Neuron (in vitro differentiated cells): Measurements from ENCODE around the gene CXorf66.
"Not testable (repeated sequence)": the region's sequence is repeated elsewhere in the genome, so short reads cannot be mapped to it uniquely, and the experiment has no call there.

ENCODE experiments used
- H2AFZ ChIP-seq: one replicate; pipeline ENCODE4 v1.6.1; 2013; ENCODE audit warnings: low read depth, mild to moderate bottlenecking, inconsistent platforms, low read length, moderate library complexity
- H3K27me3 ChIP-seq: one replicate; pipeline ENCODE4 v1.6.1; 2013; ENCODE audit warnings: low read length; ENCODE audit not compliant: insufficient read depth
- H3K36me3 ChIP-seq: one replicate; pipeline ENCODE4 v1.6.1; 2013; ENCODE audit warnings: low read length; ENCODE audit not compliant: insufficient read depth
- H3K4me1 ChIP-seq: one replicate; pipeline ENCODE4 v1.6.1; 2013; ENCODE audit warnings: low read length; ENCODE audit not compliant: insufficient read depth
- H3K4me3 ChIP-seq: 2 replicates; pipeline ENCODE4 v1.5.1; 2013; ENCODE audit warnings: mild to moderate bottlenecking, low read length, moderate library complexity
- H3K9me3 ChIP-seq: one replicate; pipeline ENCODE4 v1.6.1; 2013; ENCODE audit warnings: low read length

CXorf66 gene

GRCh38 chrX:139965421-139965820 is at the start of gene CXorf66:
CXorf66 (minus strand) TSS chrX:139965521; CDS start chrX:139965496, 25 bp downstream.
- H3K27me3 ChIP-seq = no peaks in the 10 kb centered on the region
- no peak within 1 kb of the TSS for H2AFZ ChIP-seq
- H3K36me3 ChIP-seq = no peaks in the 10 kb centered on the region
- H3K9me3 ChIP-seq = no peaks in the 10 kb centered on the region
- no peak within 1 kb of the TSS for H3K4me3 ChIP-seq
- H3K4me1 ChIP-seq = no peaks in the 10 kb centered on the region

- Histone ChIP-seq H2AFZ (no peak overlapping the region), H3K36me3 (no peaks in the 10 kb centered on the region), H3K4me3 (no peak overlapping the region), H3K27me3 (no peaks in the 10 kb centered on the region), H3K9me3 (no peaks in the 10 kb centered on the region), H3K4me1 (no peaks in the 10 kb centered on the region)
Observed at GRCh38 chrX:139982856-139983255, 17.5 kb upstream of the CXorf66 start.

- no peak overlapping the region for H3K4me3 ChIP-seq
- no peaks in the 10 kb centered on the region for H3K4me1 ChIP-seq
- no peaks in the 10 kb centered on the region for H3K27me3 ChIP-seq
- no peak overlapping the region for H2AFZ ChIP-seq
- H3K9me3 ChIP-seq = no peaks in the 10 kb centered on the region
- no peaks in the 10 kb centered on the region for H3K36me3 ChIP-seq
Observed at GRCh38 chrX:139974471-139974870, 9.2 kb upstream of the CXorf66 start.

- H2AFZ ChIP-seq = no peak overlapping the region
- H3K27me3 ChIP-seq = no peaks in the 10 kb centered on the region
- H3K4me1 ChIP-seq = no peaks in the 10 kb centered on the region
- no peaks in the 10 kb centered on the region for H3K36me3 ChIP-seq
- H3K9me3 ChIP-seq = no peaks in the 10 kb centered on the region
- no peak overlapping the region for H3K4me3 ChIP-seq
Observed at GRCh38 chrX:139972629-139973624, 7.6 kb upstream of the CXorf66 start.

- Histone ChIP-seq H3K27me3 (no peaks in the 10 kb centered on the region), H2AFZ (no peak overlapping the region), H3K9me3 (no peaks in the 10 kb centered on the region), H3K36me3 (no peaks in the 10 kb centered on the region), H3K4me1 (no peaks in the 10 kb centered on the region), H3K4me3 (no peak overlapping the region)
Observed at GRCh38 chrX:139972113-139972512, 6.8 kb upstream of the CXorf66 start.

- H3K36me3 ChIP-seq = no peaks in the 10 kb centered on the region
- no peaks in the 10 kb centered on the region for H3K4me1 ChIP-seq
- H2AFZ ChIP-seq = no peak overlapping the region
- no peaks in the 10 kb centered on the region for H3K9me3 ChIP-seq
- no peaks in the 10 kb centered on the region for H3K27me3 ChIP-seq
- no peak overlapping the region for H3K4me3 ChIP-seq
Observed at GRCh38 chrX:139971394-139971749, 6.1 kb upstream of the CXorf66 start.

- H3K36me3 ChIP-seq = no peaks in the 10 kb centered on the region
- no peak overlapping the region for H3K4me3 ChIP-seq
Observed at GRCh38 chrX:139969286-139969685, 4.0 kb upstream of the CXorf66 start.

GRCh38 chrX:139967750-139968149 is 2.4 kb upstream of the CXorf66 start:
- Histone ChIP-seq H3K4me3 (no peak overlapping the region), H3K9me3 (no peaks in the 10 kb centered on the region), H3K4me1 (no peaks in the 10 kb centered on the region), H3K36me3 (no peaks in the 10 kb centered on the region), H3K27me3 (no peaks in the 10 kb centered on the region), H2AFZ (no peak overlapping the region)

More at GRCh38 chrX:139969286-139969685, 4.0 kb upstream of the CXorf66 start:
- H2AFZ ChIP-seq = no peak overlapping the region
- no peaks in the 10 kb centered on the region for H3K9me3 ChIP-seq
- no peaks in the 10 kb centered on the region for H3K4me1 ChIP-seq
- no peaks in the 10 kb centered on the region for H3K27me3 ChIP-seq

GRCh38 chrX:139967300-139967699 is 2.0 kb upstream of the CXorf66 start:
- H3K9me3 ChIP-seq = no peaks in the 10 kb centered on the region
- no peaks in the 10 kb centered on the region for H3K4me1 ChIP-seq
- H2AFZ ChIP-seq = no peak overlapping the region

GRCh38 chrX:139966159-139966558 is 838 bp upstream of the CXorf66 start:
- not testable (repeated sequence) for H3K4me1 ChIP-seq, H3K36me3 ChIP-seq, H3K9me3 ChIP-seq, H2AFZ ChIP-seq, H3K27me3 ChIP-seq, H3K4me3 ChIP-seq

More at GRCh38 chrX:139967300-139967699, 2.0 kb upstream of the CXorf66 start:
- Histone ChIP-seq H3K27me3 (no peaks in the 10 kb centered on the region), H3K4me3 (no peak overlapping the region), H3K36me3 (no peaks in the 10 kb centered on the region)

- not testable (repeated sequence) for H3K4me1 ChIP-seq, H3K9me3 ChIP-seq, H3K36me3 ChIP-seq, H3K4me3 ChIP-seq, H3K27me3 ChIP-seq, H2AFZ ChIP-seq
Observed at GRCh38 chrX:139961091-139961490, 4.2 kb downstream of the CXorf66 start.

GRCh38 chrX:139949703-139950102 is 15.6 kb downstream of the CXorf66 start:
- H2AFZ ChIP-seq = no peak overlapping the region
- no peaks in the 10 kb centered on the region for H3K36me3 ChIP-seq
- H3K9me3 ChIP-seq = no peaks in the 10 kb centered on the region

GRCh38 chrX:139945075-139945474 is 20.2 kb downstream of the CXorf66 start:
- H3K9me3 ChIP-seq = no peaks in the 10 kb centered on the region
- H3K36me3 ChIP-seq = no peaks in the 10 kb centered on the region
- no peak overlapping the region for H2AFZ ChIP-seq
- H3K27me3 ChIP-seq = no peaks in the 10 kb centered on the region
- no peaks in the 10 kb centered on the region for H3K4me1 ChIP-seq
- H3K4me3 ChIP-seq = no peak overlapping the region

More at GRCh38 chrX:139949703-139950102, 15.6 kb downstream of the CXorf66 start:
- H3K4me3 ChIP-seq = no peak overlapping the region
- H3K27me3 ChIP-seq = no peaks in the 10 kb centered on the region
- H3K4me1 ChIP-seq = no peaks in the 10 kb centered on the region
